Upper lobe of right lung (tissue), 1 donor: ENCODE measurements around the gene SCGB1D1. TPM values are rescaled to one million over a fixed set of nuclear protein-coding genes. Genes with fewer than 3 reads are reported as not detected.
A peak's percentile ranks its signal among the peaks of the same experiment; 100 is the strongest.
"Not testable (repeated sequence)": the region's sequence is repeated elsewhere in the genome, so short reads cannot be mapped to it uniquely, and the experiment has no call there.

Experiments used
- ATAC-seq: fragments of 200-7000 bp; cut with Tn5 transposase; one replicate; pipeline ENCODE4 v1.9.1; 2020; ENCODE audit warnings: mild to moderate bottlenecking, moderate library complexity
- DNase-seq: peaks from one replicate; pipeline ENCODE4 v3.0.0-alpha.2; 2020
- H3K27ac ChIP-seq: fragments of 200-600 bp; one replicate; pipeline ENCODE4 v1.8.0; 2022
- H3K27me3 ChIP-seq: fragments of 200-600 bp; one replicate; pipeline ENCODE4 v1.8.0; 2022; ENCODE audit warnings: mild to moderate bottlenecking
- H3K36me3 ChIP-seq: fragments of 200-600 bp; one replicate; pipeline ENCODE4 v1.8.0; 2022
- H3K4me1 ChIP-seq: fragments of 200-600 bp; one replicate; pipeline ENCODE4 v1.8.0; 2022
- H3K4me3 ChIP-seq: fragments of 200-600 bp; one replicate; pipeline ENCODE4 v1.8.0; 2022; ENCODE audit warnings: mild to moderate bottlenecking
- H3K9me3 ChIP-seq: fragments of 200-600 bp; one replicate; pipeline ENCODE4 v1.8.0; 2022
- intact Hi-C: fragments of 100-400 bp; cut with DNase I; formaldehyde crosslinking; loops from one replicate; pipeline ENCODE4 v1.11.0; 2022
- total RNA-seq: library from RNA; stranded (reverse); fragmentation: NEBNext Ultra II Directional; extraction: Animal tissue kit (Norgen Biotek cat#: 25700); gene quantifications from one replicate; pipeline ENCODE4 v1.2.1, GENCODE V29; 2021
- TF ChIP-seq, protein P1 (sequence below): fragments of 200-600 bp; IDR thresholded peaks from one replicate; pipeline ENCODE4 v1.8.0; 2022; ENCODE audit warnings: antibody characterized with exemption
- donor health status: DM: no; HTN: yes; CAD: no; lungs with severe emphysema.

The SCGB1D1 gene
- total RNA-seq, 1 donor from 2014 or later: not detected

DNA sequence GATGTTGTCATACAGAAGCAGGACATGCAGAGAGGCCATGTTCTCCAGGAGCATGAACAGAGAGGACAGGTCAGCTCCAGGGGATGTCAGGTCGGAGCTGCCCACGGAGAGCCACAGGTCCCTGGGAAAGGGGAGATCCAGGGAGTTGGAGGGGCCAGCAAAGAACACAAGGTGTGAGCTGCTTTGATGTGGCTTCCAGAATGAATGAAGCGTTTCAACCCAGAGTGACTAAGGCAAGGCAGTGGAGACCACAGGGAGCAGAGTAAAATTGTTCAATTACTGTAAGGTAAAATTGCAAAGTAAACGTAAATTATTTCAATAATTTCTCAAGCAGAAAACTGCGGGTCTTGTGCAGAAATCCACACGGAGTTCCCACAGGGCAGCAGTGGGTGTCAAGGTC lies 12.9 kb downstream of the SCGB1D1 start:
- no peak for ATAC-seq
- H3K36me3 ChIP-seq: no peaks in the 10 kb centered on the region
- TF ChIP-seq, protein P1, sequence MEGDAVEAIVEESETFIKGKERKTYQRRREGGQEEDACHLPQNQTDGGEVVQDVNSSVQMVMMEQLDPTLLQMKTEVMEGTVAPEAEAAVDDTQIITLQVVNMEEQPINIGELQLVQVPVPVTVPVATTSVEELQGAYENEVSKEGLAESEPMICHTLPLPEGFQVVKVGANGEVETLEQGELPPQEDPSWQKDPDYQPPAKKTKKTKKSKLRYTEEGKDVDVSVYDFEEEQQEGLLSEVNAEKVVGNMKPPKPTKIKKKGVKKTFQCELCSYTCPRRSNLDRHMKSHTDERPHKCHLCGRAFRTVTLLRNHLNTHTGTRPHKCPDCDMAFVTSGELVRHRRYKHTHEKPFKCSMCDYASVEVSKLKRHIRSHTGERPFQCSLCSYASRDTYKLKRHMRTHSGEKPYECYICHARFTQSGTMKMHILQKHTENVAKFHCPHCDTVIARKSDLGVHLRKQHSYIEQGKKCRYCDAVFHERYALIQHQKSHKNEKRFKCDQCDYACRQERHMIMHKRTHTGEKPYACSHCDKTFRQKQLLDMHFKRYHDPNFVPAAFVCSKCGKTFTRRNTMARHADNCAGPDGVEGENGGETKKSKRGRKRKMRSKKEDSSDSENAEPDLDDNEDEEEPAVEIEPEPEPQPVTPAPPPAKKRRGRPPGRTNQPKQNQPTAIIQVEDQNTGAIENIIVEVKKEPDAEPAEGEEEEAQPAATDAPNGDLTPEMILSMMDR: no peak
- no peaks in the 10 kb centered on the region for H3K27me3 ChIP-seq
- H3K4me3 ChIP-seq: no peak overlapping the region
- no peak overlapping the region for H3K27ac ChIP-seq
- no peaks in the 10 kb centered on the region for H3K9me3 ChIP-seq
- intact Hi-C loops: no loop called here
- no peaks in the 10 kb centered on the region for H3K4me1 ChIP-seq
- no peak for DNase-seq

DNA sequence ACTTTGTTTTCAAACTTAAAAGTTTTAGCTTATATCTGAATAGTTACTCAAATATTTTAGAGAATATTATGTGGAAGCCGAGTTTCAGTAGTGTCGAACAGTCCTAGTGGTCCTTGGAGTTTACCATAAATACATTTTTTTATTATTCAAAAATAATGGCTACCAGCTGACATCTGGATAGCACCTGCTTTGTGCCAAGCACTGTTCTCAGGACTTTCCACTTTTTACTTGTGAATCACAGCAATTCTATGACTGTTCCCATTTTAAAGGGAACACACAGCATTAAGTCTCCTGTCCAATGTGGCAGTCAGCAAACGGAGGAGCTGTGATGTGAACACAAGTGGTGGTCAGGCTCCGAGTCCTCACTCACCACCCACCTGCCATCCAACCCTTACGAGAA lies 14.4 kb downstream of the SCGB1D1 start:
- no peak overlapping the region for H3K27ac ChIP-seq
- ATAC-seq: no peak
- H3K36me3 ChIP-seq: no peaks in the 10 kb centered on the region
- H3K4me1 ChIP-seq: no peaks in the 10 kb centered on the region
- intact Hi-C loops: no loop called here
- no peaks in the 10 kb centered on the region for H3K27me3 ChIP-seq
- H3K9me3 ChIP-seq: no peaks in the 10 kb centered on the region
- TF ChIP-seq, protein P1: no peak
- DNase-seq: no peak
- H3K4me3 ChIP-seq: no peak overlapping the region

DNA sequence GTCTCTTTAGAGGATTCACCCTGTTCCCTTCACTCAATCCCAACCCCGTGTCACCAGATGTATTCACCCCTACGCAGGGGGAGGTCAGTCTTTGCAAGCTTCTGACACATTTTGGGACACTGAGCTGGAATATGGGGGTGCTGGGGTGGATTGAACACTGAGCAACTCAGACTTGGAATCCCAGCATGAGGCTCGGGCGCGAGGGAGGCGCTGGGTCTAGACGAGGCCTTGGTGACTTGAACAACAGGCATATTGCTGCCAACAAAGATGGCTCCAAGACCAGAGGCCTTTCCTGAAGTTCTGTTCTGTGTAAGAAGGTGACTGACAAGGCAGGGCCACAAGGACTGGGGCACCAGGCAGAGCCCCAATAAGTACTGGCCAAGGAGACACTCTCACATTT lies 15.4 kb downstream of the SCGB1D1 start:
- H3K27ac ChIP-seq: no peak overlapping the region
- intact Hi-C loops: no loop called here
- H3K4me3 ChIP-seq: no peak overlapping the region
- no peaks in the 10 kb centered on the region for H3K9me3 ChIP-seq
- peak; percentile 42 for ATAC-seq
- no peaks in the 10 kb centered on the region for H3K27me3 ChIP-seq
- TF ChIP-seq, protein P1: no peak
- DNase-seq: no peak
- no peaks in the 10 kb centered on the region for H3K4me1 ChIP-seq
- H3K36me3 ChIP-seq: no peaks in the 10 kb centered on the region

DNA sequence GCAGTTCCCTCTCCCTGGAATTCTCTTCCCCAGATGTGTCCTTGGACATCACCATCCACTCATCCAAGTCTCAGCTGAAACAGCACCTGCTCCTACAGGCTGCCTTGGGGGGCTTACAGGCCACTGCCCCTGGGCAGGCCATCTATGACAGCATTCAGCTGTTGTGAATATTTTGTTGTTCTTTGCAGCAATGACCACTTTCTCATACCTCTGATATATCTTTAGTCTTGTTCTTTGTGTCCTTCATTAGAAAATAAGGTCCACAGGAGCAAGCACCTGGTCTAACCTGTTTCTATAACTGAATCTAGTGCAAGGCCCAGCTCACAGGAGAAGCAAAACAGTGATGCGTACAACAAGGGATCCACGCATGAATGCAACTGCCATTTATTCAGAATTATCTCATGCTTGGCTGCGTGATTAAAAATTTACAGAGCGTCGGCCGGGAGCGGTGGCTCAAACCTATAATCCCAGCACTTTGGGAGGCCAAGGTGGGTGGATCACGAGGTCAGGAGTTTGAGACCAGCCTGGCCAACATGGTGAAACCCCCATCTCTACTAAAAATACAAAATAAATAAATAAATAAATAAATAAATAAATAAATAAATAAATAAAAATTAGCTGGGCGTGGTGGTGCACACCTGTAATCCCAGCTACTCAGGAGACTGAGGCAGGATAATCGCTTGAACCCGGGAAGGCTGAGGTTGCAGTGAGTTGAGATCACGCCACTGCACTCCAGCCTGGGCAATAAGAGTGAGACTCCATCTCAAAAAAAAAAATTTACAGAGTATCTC lies 16.5 kb downstream of the SCGB1D1 start:
- H3K27ac ChIP-seq, intact Hi-C loops, ATAC-seq: not testable (repeated sequence)

DNA sequence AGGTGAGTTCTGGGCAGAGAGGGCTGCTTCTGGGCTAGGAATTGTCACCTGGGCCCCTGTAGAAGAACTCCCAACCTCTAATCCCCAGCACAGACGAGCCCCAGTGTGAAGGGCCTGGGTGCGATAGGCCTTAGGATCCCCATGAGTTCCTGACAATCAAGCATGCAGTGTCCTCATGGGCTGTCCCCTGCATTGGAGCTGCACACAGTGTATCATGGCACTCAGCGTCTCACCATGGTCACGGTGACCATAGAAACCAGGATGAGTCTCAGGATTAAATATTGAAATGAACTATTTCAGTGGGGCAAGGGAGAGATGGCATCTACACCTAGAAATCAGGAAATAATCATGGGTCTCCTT lies 18.7 kb downstream of the SCGB1D1 start:
- Histone ChIP-seq H3K9me3 (no peaks in the 10 kb centered on the region), H3K27ac (no peak overlapping the region), H3K4me1 (no peaks in the 10 kb centered on the region), H3K4me3 (no peak overlapping the region), H3K36me3 (no peaks in the 10 kb centered on the region), H3K27me3 (no peaks in the 10 kb centered on the region)
- peak; percentile 32 for ATAC-seq
- intact Hi-C loops: no loop called here
- TF ChIP-seq, protein P1: no peak
- no peak for DNase-seq

More for the DNA sequence above, 16.5 kb downstream of the SCGB1D1 start:
- not testable (repeated sequence) for H3K27me3 ChIP-seq, H3K36me3 ChIP-seq, H3K9me3 ChIP-seq, DNase-seq, H3K4me1 ChIP-seq, H3K4me3 ChIP-seq

DNA sequence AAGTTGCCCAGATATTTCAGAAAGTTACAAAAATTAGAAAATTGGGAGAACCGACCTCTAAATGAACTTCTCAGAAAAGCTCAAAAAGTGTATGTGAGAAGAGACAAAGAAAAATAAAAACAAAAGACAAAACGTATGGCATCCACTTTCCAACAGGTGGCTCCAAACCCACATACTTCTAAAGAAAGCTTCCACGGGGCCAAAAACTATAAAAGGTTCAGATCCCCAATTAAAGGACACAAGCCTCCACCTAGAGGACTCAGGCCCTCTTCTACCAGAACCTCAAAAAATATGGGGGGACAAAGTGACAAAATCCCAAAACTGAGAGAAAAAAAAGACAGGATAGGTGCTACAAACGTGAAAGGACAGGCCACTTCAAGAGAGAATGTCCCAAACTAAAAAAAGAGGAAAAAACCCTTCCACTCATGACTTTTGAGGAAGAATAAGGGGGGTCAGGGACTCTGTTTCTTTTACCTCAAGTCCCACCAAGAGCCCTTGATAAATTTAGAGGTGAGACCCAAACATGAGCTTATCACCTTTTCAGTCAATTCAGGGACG lies 27.3 kb downstream of the SCGB1D1 start:
- ATAC-seq (no peak), DNase-seq (no peak)
- Histone ChIP-seq H3K9me3 (peaks cover 2% of the 10 kb centered on the region), H3K4me1 (no peaks in the 10 kb centered on the region), H3K27me3 (no peaks in the 10 kb centered on the region), H3K4me3 (no peak overlapping the region), H3K36me3 (no peaks in the 10 kb centered on the region), H3K27ac (no peak overlapping the region)
- intact Hi-C loops: no loop called here
- TF ChIP-seq, protein P1: no peak
